Hematopoietic multipotent progenitor cell treated with erythropoietin and hydrocortisone succinate and interleukin-3 and kit ligand, for 17 days (in vitro differentiated cells): ENCODE results near the gene TLCD4.
"Not testable (repeated sequence)": the region's sequence is repeated elsewhere in the genome, so short reads cannot be mapped to it uniquely, and the experiment has no call there.

Source experiments
- DNase-seq: peaks from one replicate; pipeline ENCODE4 v3.0.0-alpha.2; 2015; ENCODE audit warnings: low spot score

Gene TLCD4

GRCh38 chr1:95117207-95118066 is at the start of gene TLCD4:
Gene TLCD4, plus strand, starts transcription at chr1:95117355. Its CDS starts 26,547 bp downstream, at chr1:95143902.
- DNase-seq = peak; percentile 73

- DNase-seq = no peak
Measured at GRCh38 chr1:95067568-95067967, 49.6 kb upstream of the TLCD4 start.

- DNase-seq = no peak
Measured at GRCh38 chr1:95068956-95069709, 48.0 kb upstream of the TLCD4 start.

- no peak for DNase-seq
Measured at GRCh38 chr1:95069710-95070093, 47.5 kb upstream of the TLCD4 start.

GRCh38 chr1:95071539-95071938 is 45.6 kb upstream of the TLCD4 start:
- no peak for DNase-seq

GRCh38 chr1:95072117-95072516 is 45.0 kb upstream of the TLCD4 start:
- DNase-seq = no peak

GRCh38 chr1:95072532-95073419 is 44.4 kb upstream of the TLCD4 start, which contains the start of gene ALG14:
Gene ALG14, minus strand, starts transcription at chr1:95072951. Its CDS starts 53 bp downstream, at chr1:95072898.
- DNase-seq = peak; percentile 94

- DNase-seq = no peak
Measured at GRCh38 chr1:95073446-95073845, 43.7 kb upstream of the TLCD4 start.

- DNase-seq = no peak
Measured at GRCh38 chr1:95076034-95076433, 41.1 kb upstream of the TLCD4 start.

GRCh38 chr1:95080446-95080845 is 36.7 kb upstream of the TLCD4 start:
- DNase-seq = no peak

- no peak for DNase-seq
Measured at GRCh38 chr1:95080879-95081278, 36.3 kb upstream of the TLCD4 start.

GRCh38 chr1:95084317-95085176 is 32.6 kb upstream of the TLCD4 start:
- DNase-seq = peak; percentile 72

- peak; percentile 66 for DNase-seq
Measured at GRCh38 chr1:95085376-95085775, 31.8 kb upstream of the TLCD4 start.

GRCh38 chr1:95086949-95087533 is 30.1 kb upstream of the TLCD4 start:
- peak; percentile 54 for DNase-seq

GRCh38 chr1:95088303-95088702 is 28.9 kb upstream of the TLCD4 start:
- DNase-seq = peak; percentile 82

- DNase-seq = peak; percentile 71
Measured at GRCh38 chr1:95089650-95090287, 27.4 kb upstream of the TLCD4 start.

GRCh38 chr1:95091290-95091689 is 25.9 kb upstream of the TLCD4 start:
- DNase-seq = not testable (repeated sequence)

- DNase-seq = not testable (repeated sequence)
Measured at GRCh38 chr1:95092891-95093290, 24.3 kb upstream of the TLCD4 start.

- DNase-seq = peak; percentile 19
Measured at GRCh38 chr1:95093296-95093695, 23.9 kb upstream of the TLCD4 start.

- DNase-seq = peak; percentile 33
Measured at GRCh38 chr1:95094923-95095322, 22.2 kb upstream of the TLCD4 start.
